PFSK-1 (cell line): ENCODE data around the gene KDM5A.

Experiments used
- POLR2AphosphoS5 ChIP-seq: IDR thresholded peaks from 2 replicates; pipeline ENCODE4 v1.6.1; 2012; ENCODE audit warnings: low read depth, mild to moderate bottlenecking, control low read depth, low read length, moderate library complexity
- TAF1 ChIP-seq: IDR thresholded peaks from 2 replicates; pipeline ENCODE4 v1.6.1; 2012; ENCODE audit warnings: low read length, control low read depth, borderline replicate concordance; ENCODE audit not compliant: insufficient read depth

GRCh38 chr12:232731-233614, 156.1 kb downstream of the KDM5A start:
- TF ChIP-seq POLR2AphosphoS5 (no peak), TAF1 (no peak)
